NCI-H1930 (cell line): ENCODE results near the gene MARCHF7.
"Not testable (repeated sequence)": the region's sequence is repeated elsewhere in the genome, so short reads cannot be mapped to it uniquely, and the experiment has no call there.

ENCODE experiments used
- DNase-seq, 2 experiments: peaks; one replicate each; lab custom pipeline; 2025; lab: John Stamatoyannopoulos, UW

The MARCHF7 gene, protein sequence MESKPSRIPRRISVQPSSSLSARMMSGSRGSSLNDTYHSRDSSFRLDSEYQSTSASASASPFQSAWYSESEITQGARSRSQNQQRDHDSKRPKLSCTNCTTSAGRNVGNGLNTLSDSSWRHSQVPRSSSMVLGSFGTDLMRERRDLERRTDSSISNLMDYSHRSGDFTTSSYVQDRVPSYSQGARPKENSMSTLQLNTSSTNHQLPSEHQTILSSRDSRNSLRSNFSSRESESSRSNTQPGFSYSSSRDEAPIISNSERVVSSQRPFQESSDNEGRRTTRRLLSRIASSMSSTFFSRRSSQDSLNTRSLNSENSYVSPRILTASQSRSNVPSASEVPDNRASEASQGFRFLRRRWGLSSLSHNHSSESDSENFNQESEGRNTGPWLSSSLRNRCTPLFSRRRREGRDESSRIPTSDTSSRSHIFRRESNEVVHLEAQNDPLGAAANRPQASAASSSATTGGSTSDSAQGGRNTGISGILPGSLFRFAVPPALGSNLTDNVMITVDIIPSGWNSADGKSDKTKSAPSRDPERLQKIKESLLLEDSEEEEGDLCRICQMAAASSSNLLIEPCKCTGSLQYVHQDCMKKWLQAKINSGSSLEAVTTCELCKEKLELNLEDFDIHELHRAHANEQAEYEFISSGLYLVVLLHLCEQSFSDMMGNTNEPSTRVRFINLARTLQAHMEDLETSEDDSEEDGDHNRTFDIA

DNA sequence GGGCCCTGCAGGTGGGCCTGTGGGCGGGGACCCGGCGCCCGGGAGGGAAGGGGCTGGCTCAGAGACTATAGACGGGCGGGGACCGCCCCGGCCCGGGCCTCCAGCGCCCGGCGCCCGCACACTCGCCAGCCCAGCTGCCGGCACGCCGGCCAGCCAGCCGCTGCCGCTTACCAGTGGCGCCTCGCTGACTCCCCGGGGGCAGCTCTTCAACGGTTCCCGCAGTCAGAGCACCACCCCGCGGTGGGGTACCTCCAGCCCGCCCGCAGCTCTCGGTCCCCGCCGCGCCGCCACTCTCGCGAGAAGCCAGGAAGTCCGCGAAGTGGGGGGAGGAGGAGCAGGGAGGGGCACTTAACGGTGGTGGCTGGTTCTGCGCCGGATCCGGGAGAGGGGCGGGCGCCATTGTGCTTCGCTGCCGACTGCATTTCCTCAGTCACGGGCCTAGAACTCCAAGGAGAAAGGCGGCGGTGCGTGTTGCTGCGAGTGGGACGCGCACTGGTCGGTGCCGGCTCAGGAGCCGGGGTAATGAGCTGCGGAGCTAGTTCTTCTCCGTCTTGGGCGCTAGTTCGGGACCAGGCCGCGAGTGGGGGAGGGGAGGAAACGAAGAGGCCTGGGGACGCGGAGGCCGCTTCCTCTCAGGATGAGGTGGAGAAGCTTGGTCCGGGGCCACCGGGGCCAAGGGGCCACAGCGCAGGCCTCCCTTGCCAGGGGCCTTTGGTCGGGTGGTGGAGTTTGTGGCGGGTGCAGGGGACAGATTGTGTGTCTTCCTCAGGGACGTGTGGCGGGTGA is at the start of gene MARCHF7:
Gene MARCHF7, plus strand, starts transcription at position 364 of the 786 bp plus-strand sequence. CDS start 16,517 bp downstream, outside the sequence.
- peak; percentile 94 to 95 for DNase-seq

DNA sequence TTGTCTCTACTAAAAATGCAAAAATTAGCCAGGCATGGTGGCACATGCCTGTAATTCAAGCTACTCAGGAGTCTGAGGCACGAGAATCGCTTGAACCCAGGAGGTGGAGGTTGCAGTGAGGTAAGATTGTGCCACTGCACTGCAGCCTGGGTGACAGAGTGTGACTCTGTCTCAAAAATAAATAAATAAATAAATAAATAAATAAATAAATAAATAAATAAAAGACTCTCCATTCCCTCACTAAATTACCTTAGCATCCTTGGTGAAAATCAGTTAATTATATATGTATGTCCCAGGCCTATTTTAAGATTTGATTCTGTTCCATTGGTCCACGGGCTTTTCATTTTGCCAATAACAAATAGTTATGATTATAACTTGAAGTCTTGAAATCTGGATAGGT is 44.9 kb upstream of the MARCHF7 start:
- DNase-seq, result not testable (repeated sequence)

DNA sequence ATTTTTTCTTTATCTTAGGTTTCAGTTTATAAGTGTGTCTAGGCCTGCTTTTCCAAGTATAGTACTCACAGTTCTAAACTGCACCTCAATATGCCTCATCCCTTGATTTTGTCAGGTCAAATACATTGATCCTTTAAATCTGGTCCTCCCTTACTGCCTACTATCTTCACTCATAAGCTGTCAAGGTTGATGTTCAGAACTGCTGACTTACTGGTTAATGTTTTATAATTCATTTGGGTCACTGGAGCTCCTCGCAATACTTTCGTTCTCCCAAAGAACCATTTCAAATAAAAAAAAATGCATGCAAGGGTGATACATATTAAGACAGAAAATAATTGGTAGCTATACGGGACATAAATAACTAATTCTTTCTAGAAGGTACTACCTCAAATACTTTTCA is 41.3 kb upstream of the MARCHF7 start:
- no peak for DNase-seq

DNA sequence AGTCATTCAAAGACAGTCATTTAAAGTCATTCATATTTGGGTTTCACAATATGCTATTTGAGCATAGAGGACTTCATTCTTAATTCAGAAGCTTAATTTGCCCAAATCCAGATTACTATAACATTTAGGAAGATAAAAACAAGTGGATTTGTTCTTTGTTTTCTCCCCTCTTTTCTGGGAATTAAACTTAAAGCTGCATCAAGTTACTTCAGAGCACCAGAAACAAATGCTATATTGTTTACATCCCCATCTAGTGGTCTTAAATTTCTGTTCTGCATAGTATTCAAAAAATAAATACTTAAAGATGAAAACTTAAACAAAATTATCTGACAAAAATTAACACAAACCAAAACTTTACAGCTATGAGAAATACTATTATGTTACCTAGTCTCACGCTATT is 34.7 kb upstream of the MARCHF7 start:
- no peak for DNase-seq

DNA sequence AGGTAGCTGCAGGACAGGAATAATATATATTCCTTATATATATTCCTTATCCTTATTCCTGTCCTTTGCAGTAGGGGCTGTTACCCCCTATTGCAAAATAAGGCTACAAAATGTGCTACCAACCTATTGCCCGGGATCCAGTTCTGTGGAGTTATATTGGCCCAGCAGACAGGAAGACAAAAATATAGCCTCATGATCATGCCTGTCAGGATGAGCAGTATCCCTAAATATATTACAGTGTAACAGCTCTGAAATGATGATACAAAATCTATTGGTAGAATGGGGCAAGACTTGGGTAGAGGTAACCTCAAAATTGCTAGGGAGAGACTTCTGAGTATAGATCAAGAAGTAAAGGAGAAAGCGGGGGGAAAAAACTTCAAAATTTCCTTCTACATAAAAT is 31.6 kb upstream of the MARCHF7 start:
- DNase-seq, result no peak

DNA sequence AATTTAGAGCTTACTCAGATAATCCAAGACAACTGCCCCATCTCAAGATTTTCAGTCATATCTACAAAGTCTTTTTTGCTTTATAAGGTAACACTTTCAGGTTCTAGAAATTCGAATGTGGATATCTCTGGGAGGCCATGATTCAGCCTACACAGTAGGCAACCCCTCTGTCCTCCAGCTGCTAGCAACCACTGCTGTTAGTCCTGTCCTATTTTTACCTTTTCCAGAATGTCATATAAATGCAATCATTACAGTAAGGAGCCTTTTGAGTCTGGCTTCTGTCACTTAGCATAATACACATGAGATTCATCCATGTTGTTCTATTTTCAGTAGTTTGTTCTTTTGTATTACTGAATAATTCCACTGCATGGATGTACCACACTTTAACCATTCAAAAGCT is 28.5 kb upstream of the MARCHF7 start:
- DNase-seq, result no peak

DNA sequence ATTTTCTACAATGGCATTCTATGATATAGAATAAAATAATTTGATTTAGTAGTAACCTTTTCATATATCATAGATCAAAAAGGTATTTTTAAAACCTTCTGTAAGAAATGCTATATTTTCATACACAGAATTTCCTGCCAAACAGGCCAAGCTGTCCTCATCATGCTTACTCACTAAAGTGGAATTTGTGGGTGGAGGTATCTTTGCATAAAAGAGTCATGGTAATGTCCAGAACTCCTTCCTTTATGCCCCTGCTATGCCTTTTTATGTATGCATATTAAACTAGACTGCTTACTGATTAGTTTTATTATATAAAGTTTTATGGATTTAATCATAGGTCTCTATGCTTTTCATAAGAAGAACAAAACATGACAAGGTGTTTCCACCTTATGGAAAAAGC is 27.5 kb upstream of the MARCHF7 start:
- no peak for DNase-seq

DNA sequence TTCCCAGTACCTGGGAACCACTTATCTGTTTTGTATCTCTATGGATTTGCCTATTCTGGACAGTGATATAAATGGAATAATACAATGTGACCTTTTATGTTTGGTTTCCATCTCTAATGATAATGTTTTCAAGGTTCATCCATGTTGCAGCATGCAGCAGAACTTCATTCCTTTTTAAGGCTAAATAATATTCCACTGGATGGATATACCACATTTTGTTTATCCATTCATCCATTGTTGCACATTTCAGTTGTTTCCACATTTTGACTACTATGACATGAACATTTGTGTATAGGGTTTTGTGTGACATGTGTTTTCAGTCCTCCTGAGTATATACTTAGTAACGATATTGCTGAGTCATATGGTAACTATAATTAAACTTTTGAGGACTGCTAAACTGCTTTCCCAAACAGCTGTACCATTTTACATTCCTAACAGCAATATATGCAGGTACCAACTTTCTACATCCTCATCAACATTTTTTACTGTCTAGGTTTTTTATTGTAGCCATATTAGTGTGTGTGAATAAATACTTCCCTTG is 17.7 kb upstream of the MARCHF7 start:
- no peak for DNase-seq

DNA sequence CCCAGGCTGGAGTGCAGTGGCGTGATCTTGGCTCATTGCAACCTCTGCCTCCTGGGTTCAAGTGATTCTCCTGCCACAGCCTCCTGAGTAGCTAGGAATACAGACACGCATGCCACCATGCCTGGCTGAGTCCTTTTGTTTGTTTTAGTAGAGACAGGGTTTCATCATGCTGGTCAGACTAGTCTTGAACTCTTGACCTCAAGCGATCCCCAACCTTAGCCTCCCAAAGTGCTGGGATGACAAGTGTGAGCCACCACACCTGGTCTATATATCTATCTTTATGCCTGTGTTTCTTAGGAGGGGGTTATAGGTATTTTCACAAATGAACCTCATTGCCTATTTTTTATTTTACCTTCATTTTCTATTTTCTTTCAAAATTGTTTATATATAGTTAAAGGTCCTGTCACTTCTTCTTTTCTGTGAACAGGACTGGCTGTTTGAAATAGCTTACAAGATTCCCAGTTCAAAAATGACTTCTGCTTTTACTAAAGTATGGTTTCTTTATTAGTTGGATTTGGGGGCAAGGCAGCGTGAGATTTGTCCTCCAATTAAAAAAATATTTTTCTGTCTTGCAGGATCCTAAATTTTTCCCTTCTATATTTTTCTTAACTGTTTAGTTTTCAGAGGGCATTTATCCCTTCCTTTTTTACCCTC is 16.4 kb upstream of the MARCHF7 start:
- no peak for DNase-seq

DNA sequence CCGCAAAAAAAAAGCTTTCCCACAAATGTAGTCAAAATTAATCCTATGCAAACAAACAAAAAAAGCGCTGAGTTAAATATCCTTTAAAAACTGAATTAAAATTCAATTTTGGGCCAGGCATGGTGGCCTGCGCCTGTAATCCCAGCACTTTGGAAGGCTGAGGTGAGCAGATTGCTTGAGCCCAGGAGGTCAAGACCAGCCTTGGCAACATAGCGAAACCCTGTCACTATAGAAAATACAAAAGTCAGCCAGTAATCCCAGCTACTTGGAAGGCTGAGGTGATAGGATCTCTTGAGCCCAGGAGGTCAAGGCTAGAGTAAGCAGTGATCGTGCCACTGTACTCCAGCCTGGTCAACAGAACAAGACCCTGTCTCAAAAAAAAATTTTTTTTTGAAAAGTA is 8.8 kb upstream of the MARCHF7 start:
- no peak for DNase-seq

DNA sequence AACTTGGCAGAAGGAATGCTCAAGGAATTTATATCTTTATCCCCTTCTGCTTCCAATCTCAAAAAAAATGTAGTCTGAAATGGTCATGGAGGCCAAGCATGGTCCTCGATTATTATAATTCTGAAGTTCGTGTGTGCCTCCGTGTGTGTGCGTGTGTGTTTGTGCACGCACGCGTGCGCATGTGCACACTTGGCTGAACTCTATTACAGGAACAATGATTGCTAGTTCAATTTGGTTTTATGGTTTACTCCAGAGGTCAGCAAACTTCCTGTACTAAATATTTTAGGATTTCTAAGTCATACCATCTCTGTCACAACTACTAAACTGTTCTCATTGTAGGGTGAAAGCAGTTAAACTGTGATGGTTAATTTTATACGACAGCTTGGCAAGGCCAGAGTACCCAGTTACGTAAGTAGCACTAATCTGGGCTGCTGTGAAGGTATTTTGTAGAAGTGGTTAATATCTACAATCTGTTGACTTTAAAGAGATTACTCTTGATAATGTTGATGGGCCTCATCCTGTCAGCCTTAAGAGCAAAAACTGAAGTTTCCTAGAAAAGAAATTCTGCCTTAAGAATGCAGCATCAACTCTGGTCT is 5.8 kb upstream of the MARCHF7 start:
- no peak for DNase-seq

DNA sequence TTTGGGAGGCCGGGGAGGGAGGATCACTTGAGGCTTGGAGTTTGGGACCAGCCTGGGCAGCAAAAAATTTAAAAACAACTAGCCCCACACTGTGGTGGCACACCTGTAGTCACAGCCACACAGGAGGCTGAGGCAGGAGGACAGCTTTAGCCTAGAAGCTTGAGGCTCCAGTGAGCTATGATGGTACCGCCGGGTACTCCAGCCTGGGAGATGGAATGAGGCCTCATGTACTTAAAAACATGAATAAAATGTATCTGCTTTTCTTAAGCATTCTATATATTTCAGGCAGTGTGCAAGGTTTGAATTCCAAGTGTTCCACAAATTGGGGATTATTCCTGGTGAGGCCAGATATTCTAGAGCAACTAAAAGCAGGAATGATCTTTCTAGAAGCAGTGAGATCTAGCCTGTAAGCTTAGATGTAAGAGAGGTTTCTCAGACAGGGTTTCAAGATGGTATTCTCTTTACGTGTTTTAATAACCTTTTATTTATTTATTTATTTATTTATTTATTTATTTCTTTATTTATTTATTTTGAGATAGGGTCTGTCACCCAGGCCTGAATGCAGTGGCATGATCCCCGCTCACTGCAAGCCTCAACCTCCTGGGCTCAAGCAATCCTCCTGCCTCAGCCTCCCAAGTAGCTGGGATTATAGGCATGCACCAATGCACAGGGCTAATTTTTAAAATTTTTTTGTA is 4.1 kb upstream of the MARCHF7 start:
- DNase-seq, result no peak

DNA sequence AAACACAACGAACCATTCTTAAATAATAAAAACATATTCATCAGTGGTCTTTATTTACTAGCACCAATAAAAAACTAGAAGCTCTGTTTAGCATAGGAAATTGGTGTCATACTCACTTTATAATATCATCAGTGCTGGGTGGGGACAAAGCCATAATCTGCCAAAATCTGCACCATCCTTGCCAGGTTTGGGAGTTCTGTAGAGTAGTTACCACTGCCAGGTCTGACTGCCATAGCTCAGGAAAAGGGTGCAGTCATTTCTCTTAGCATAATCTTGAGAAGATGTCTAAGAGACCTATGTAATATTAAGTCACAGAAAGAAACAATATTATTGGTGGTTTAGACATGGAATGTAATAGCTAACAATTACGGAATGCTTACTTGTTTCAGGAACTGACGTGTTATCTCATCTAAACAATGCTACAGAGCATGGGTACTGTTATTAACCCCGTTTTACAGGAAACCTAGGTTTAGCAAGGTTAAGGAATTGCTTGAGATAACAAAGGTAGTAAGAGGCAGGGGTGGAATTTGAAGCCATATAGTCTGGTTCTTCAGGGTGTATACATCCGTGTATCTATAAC is 1.6 kb upstream of the MARCHF7 start:
- no peak for DNase-seq

DNA sequence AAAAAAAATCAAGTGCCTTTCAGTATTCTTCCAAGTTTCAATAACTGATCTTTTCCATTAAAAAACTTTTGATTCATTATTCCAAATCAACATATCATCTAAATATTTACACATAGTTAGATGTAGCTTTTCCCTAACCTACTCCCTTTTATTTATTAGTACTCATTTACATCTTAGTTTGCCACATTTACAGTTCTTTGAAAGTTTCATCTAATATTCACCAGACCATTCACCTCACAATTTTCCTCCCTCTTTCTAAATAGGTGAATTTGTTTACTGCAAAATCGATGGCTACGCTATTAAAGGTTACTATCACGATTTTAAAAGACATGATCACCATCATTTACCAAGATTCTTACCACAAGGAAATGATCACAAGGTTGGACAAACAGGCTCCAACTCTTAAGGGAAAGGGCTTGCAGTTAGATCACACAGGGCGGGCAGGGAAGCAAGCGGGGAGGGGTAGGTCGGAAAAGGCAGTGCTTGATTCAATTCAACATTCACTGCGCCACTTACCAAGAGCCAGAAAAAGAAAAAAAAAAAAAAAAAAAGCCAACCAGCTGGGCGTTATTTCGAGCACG is 654 bp upstream of the MARCHF7 start:
- no peak for DNase-seq

DNA sequence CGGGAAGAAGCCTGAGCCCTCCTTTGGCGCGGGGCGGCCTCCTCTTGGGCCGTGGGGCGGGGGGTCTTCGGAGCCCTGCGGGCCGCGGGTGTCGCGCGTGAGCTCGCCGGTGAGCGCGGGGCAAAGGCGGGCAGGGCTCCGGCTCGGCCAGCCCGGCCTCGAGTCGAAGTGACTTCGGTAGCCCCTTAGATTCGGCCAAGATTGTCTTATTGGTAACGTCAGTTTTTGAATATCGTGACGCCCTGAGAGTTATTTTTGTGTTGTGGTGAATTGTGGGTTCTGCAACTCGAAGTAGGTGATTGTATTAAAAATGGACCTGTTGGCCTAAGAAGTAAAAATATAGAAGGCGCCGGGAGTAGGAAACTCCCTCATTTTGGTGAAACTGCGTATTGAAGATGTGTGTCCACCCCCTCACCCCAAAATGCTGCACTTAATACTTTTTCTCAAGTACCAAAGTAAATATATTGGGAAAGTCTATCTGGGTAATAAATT is 669 bp downstream of the MARCHF7 start:
- no peak for DNase-seq

DNA sequence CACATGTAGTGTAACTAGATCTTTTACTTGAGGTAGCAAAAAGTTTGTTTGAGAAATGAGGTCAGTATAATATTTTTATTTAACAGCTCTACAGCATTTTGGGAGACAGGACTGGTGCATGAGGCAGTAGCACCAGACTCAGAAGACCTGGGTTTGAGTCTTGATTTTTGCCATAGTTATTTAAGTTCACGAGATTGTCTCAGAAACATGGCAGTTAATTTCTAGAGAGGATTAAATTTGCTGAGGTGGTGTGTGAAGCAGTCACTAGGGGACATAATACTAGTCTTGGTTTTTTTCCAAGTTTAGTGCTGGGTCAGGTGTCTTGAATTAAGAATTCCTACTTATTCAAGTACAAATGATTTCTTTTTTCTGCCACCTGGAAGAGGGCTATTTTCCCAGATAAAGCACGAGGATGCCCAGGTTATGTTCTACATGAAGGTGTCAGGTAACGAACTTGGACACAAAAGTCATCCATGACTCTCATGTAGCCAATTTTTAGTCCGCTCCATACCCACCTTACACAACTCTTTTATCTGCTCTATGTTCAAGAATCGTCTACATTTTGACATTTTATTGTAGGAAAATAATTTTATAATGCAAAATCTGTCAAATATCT is 1.4 kb downstream of the MARCHF7 start:
- no peak for DNase-seq

DNA sequence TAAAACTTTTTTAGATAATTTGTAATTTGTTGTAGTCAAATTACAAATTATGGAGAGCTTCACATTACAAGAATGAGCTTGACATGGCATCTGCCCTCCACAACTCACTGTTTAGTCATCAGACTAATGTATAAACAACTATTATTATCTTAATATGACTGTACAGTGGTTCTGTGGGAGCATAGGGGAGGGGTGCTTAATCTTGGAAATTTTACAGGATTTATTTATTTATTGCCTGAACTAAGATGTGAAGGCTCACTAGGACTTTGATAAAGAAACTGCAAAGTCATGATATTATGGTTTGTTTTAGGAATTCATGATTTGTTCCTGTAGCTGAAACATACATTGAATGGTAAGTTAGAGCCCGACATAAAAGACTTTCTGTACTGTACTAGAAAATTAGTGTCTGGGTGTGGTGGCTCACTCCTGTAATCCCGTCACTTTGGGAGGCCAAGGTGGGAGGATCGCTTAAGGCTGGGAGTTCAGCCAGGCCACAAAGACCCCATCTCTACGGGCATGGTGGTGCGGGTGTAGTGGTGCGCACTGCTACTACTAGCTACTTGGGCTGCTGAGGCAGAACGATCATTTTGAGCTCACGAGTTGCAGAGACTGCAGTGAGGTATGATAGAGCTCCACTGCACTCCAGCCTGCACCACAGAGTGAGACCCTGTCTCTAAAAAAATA is 2.1 kb downstream of the MARCHF7 start:
- no peak for DNase-seq

DNA sequence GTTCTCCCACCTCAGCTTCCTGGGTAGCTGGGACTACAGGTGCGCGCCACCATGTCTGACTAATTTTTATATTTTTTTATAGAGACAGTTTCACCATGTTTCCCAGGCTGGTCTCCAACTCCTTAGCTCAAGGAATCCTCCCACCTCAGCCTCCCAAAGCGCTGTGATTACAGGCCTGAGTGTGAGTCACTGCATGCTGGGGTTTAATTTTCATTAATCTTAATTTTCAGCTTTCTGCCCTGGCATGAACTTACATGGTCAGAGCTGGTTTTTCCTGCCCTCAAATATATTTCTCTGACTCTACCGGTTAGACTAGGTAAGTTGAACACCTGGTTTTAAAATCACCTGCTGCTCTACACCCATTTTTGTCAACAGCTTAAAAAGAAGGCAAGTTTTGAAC is 3.1 kb downstream of the MARCHF7 start:
- DNase-seq, result no peak

DNA sequence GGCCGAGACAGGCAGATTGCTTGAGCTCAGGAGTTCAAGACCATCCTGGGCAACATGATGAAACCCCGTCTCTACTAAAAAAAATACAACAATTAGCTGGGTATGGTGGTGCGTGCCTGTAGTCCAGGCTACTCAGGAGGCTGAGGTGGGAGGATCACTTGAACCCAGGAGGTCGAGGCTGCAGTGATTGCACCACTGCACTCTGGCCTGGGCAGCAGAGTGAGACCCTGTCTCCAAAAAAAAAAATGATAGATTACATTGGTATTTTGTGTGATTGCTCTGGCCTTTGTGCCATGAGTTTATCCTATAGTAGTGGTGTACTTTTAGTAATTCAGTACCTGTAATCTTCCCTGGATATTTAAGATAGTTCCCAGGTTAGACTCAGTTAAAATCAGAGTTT is 4.1 kb downstream of the MARCHF7 start:
- not testable (repeated sequence) for DNase-seq
